Left renal cortex interstitium (tissue), 4 donors: ENCODE results near the gene FOXP1. TPM values are rescaled to one million over a fixed set of nuclear protein-coding genes. Genes with fewer than 3 reads are reported as not detected.

ENCODE experiments used
- DNase-seq, 4 donors: peaks; one replicate each; pipeline ENCODE4 v3.0.0-alpha.2; 2013; ENCODE audit warnings: low read depth in 4 of 4, low spot score in 2 of 4, missing footprints in 1 of 4
- polyA plus RNA-seq, 4 donors: library from polyadenylated mRNA; unstranded; fragments of 120-200 nt; gene quantifications; one replicate each; pipeline ENCODE4 v1.2.1, GENCODE V29; 2013; ENCODE audit not compliant: insufficient read length in 4 of 4

The FOXP1 gene
- polyA plus RNA-seq, 4 donors: 31.2 to 45.8 (median 38.9) TPM

- DNase-seq: no peak
Observed at GRCh38 chr3:71010726-71011455, 572.6 kb downstream of the FOXP1 start.

- no peak for DNase-seq
Observed at GRCh38 chr3:71008350-71008935, 575.1 kb downstream of the FOXP1 start.

- DNase-seq: no peak
Observed at GRCh38 chr3:71006810-71007785, 576.4 kb downstream of the FOXP1 start.

- no peak for DNase-seq
Observed at GRCh38 chr3:71005702-71006321, 577.7 kb downstream of the FOXP1 start.

- no peak for DNase-seq
Observed at GRCh38 chr3:71003511-71003910, 580.0 kb downstream of the FOXP1 start.

GRCh38 chr3:71002298-71002697 is 581.2 kb downstream of the FOXP1 start:
- DNase-seq: no peak

GRCh38 chr3:71001303-71001830 is 582.2 kb downstream of the FOXP1 start:
- DNase-seq: no peak

GRCh38 chr3:71000483-71000882 is 583.0 kb downstream of the FOXP1 start:
- DNase-seq: no peak

- no peak for DNase-seq
Observed at GRCh38 chr3:70999730-71000129, 583.8 kb downstream of the FOXP1 start.

- no peak for DNase-seq
Observed at GRCh38 chr3:70996082-70996481, 587.4 kb downstream of the FOXP1 start.

GRCh38 chr3:70994644-70995043 is 588.9 kb downstream of the FOXP1 start:
- no peak for DNase-seq

- no peak for DNase-seq
Observed at GRCh38 chr3:70992562-70993204, 590.8 kb downstream of the FOXP1 start.

GRCh38 chr3:70992131-70992530 is 591.4 kb downstream of the FOXP1 start:
- no peak for DNase-seq

- no peak for DNase-seq
Observed at GRCh38 chr3:70990723-70991122, 592.8 kb downstream of the FOXP1 start.

GRCh38 chr3:70990185-70990584 is 593.3 kb downstream of the FOXP1 start:
- no peak for DNase-seq

GRCh38 chr3:70989174-70989573 is 594.4 kb downstream of the FOXP1 start:
- no peak for DNase-seq

- no peak for DNase-seq
Observed at GRCh38 chr3:70988111-70988510, 595.4 kb downstream of the FOXP1 start.

GRCh38 chr3:70985572-70985971 is 598.0 kb downstream of the FOXP1 start:
- no peak for DNase-seq

- no peak for DNase-seq
Observed at GRCh38 chr3:70984776-70985482, 598.6 kb downstream of the FOXP1 start.
